Fibroblast of the aortic adventitia (primary cell): ENCODE results near the gene ELOB. TPM values are rescaled to one million over a fixed set of nuclear protein-coding genes. Genes with fewer than 3 reads are reported as not detected.

Experiments
- DNase-seq: peaks from one replicate; pipeline ENCODE4 v3.0.0-alpha.2; 2010; ENCODE audit warnings: low read depth
- H3K4me3 ChIP-seq: 2 replicates; pipeline ENCODE4 v1.5.1; 2011; ENCODE audit warnings: low read depth, mild to moderate bottlenecking, control low read depth, low read length, moderate library complexity
- total RNA-seq: library from RNA; depleted of rRNA; stranded (reverse); fragments of >200 nt; gene quantifications from 2 replicates; pipeline ENCODE4 v1.2.3, GENCODE V29; 2012; ENCODE audit warnings: low replicate concordance
- TF ChIP-seq, protein P1 (sequence below): IDR thresholded peaks from 2 replicates; pipeline ENCODE4 v1.5.1; 2011; ENCODE audit warnings: mild to moderate bottlenecking, low read length, control low read depth, inconsistent platforms; ENCODE audit not compliant: insufficient read depth

ELOB gene
- total RNA-seq, 1 donor: 316 TPM

GRCh38 chr16:2762711-2763110 lies 14.4 kb downstream of the ELOB start:
- no peak for DNase-seq
- H3K4me3 ChIP-seq: no peak overlapping the region

DNA sequence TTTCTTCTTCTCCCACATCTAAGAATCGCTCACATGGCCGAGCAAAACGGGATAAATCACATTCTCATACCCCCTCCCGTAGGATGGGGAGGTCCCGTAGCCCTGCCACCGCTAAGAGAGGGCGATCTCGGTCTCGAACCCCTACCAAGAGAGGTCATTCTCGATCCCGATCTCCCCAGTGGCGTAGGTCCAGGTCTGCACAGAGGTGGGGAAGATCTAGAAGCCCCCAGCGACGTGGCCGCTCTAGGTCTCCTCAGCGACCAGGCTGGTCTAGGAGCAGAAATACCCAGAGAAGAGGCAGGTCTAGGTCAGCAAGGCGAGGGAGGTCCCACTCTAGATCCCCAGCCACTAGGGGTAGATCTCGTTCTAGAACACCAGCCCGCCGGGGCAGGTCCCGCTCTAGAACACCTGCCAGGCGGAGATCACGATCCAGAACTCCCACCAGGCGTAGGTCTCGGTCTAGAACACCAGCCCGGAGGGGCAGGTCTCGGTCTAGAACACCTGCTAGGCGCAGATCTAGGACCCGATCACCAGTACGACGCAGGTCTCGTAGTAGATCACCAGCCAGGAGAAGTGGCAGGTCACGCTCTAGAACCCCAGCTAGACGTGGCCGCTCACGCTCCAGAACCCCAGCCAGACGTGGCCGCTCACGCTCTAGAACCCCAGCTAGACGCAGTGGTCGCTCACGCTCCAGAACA lies 15.0 kb downstream of the ELOB start:
- TF ChIP-seq, protein P1, sequence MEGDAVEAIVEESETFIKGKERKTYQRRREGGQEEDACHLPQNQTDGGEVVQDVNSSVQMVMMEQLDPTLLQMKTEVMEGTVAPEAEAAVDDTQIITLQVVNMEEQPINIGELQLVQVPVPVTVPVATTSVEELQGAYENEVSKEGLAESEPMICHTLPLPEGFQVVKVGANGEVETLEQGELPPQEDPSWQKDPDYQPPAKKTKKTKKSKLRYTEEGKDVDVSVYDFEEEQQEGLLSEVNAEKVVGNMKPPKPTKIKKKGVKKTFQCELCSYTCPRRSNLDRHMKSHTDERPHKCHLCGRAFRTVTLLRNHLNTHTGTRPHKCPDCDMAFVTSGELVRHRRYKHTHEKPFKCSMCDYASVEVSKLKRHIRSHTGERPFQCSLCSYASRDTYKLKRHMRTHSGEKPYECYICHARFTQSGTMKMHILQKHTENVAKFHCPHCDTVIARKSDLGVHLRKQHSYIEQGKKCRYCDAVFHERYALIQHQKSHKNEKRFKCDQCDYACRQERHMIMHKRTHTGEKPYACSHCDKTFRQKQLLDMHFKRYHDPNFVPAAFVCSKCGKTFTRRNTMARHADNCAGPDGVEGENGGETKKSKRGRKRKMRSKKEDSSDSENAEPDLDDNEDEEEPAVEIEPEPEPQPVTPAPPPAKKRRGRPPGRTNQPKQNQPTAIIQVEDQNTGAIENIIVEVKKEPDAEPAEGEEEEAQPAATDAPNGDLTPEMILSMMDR: no peak
- no peak overlapping the region for H3K4me3 ChIP-seq
- no peak for DNase-seq

More at GRCh38 chr16:2762711-2763110, 14.4 kb downstream of the ELOB start:
- TF ChIP-seq, protein P1: no peak

- DNase-seq: no peak
- no peak overlapping the region for H3K4me3 ChIP-seq
- TF ChIP-seq, protein P1: no peak
These were observed 15.6 kb downstream of the ELOB start for GRCh38 chr16:2761472-2761871.

DNA sequence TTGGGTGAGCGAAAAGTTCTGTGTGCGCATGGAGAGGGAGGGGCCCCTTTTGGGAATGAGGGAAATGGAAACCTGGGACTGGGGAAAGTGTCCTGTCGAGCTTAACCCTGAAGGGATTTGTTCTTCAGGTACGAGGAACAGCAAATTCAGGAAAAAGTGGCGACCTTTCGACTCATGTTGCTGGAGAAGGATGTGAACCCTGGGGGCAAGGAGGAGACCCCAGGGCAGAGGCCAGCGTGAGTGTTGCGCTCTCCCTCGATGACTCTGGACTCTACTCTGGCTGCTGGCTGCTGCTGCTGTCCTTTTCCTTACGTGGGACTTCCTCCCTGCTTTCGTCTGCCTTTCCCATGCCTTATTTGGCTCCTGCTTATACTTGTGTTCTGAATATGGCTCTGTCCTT lies 19.7 kb downstream of the ELOB start:
- no peak overlapping the region for H3K4me3 ChIP-seq
- TF ChIP-seq, protein P1: no peak
- DNase-seq: no peak

DNA sequence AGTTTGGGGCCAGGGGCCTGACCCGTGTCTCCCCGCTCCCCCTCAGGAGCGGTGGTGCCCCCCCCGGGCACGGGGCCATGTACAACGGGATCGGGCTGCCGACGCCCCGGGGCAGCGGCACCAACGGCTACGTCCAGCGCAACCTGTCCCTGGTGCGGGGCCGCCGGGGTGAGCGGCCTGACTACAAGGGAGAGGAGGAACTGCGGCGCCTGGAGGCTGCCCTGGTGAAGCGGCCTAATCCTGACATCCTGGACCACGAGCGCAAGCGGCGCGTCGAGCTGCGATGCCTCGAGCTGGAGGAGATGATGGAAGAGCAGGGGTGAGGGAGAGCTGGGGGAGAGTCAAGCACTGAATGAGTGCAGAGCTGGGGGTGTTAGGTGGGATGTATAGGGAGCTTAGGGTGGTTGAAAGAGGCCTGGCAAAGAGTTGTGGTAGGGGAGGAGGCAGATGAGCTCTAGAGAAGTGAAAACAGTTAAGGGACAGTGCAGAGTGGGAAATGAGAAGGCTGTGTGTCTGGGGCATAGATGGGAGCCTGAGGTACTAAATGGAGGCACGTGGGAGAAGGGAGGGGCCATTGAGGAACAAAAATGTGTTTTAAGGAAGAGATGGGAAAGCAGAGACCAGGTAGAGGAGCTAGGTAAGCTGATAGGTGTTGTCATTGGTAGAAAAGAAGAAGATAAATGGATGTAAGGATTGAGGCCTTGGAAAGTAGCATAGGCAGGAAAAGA lies 20.6 kb downstream of the ELOB start:
- DNase-seq: no peak
- TF ChIP-seq, protein P1: no peak
- H3K4me3 ChIP-seq: no peak overlapping the region

GRCh38 chr16:2755158-2755557 lies 21.9 kb downstream of the ELOB start:
- H3K4me3 ChIP-seq: peak overlapping the region; percentile 93
- TF ChIP-seq, protein P1: no peak

More at GRCh38 chr16:2755158-2755557, 21.9 kb downstream of the ELOB start:
- no peak for DNase-seq
